Measurements from ENCODE around the gene PRAC2. TPM values are rescaled to one million over a fixed set of nuclear protein-coding genes. Genes with fewer than 3 reads are reported as not detected.

The PRAC2 gene
- total and polyA plus RNA-seq, 2 of the 8 experiments (the other 6 are each of a cell fraction or from before 2014, with no cell fraction given), result not detected

- no peak overlapping the region for H2BK15ac ChIP-seq (ENCODE audit: low read length)
- no peak overlapping the region for H2AK5ac ChIP-seq (ENCODE audit: low read depth, low read length)
- no peak overlapping the region for H3K4me2 ChIP-seq (ENCODE audit: insufficient read depth in 1 of 2, low read depth in 2 of 2, low read length in 2 of 2)
- ChIA-PET POLR2A (ENCODE audit: partially characterized antibody) (no interaction called here), CTCF (ENCODE audit: partially characterized antibody) (interaction anchor here (0.8 to 10.1 kb wide), 8 partner anchors 12 to 97 kb away, joined by 3 to 145 read pairs (median 4); partner anchors contain the start of genes PRAC1 and PRAC2)
- H3K23me2 ChIP-seq (ENCODE audit: low read depth, low read length), result no peaks in the 10 kb centered on the region
- no peak overlapping the region for H3K4ac ChIP-seq (replicated peaks; ENCODE audit: insufficient read length, low read depth, low read length)
- H3K4me3 ChIP-seq (ENCODE audit: extremely low read depth in 1 of 4, insufficient read depth in 2 of 4, low read depth in 3 of 4, low read length in 4 of 4), result no peak overlapping the region
- no peak overlapping the region for H3K18ac ChIP-seq (ENCODE audit: extremely low read depth, low read length)
- no peak overlapping the region for H2BK5ac ChIP-seq (ENCODE audit: low read depth, low read length)
- no peak overlapping the region for H3K23ac ChIP-seq (ENCODE audit: insufficient read length)
- FAIRE-seq, result no peak
- no peak overlapping the region for H3K9ac ChIP-seq (replicated peaks in 1 of 4; ENCODE audit: extremely low read depth in 1 of 4, low read depth in 3 of 4, low read length in 3 of 4)
- H3K9me3 ChIP-seq (ENCODE audit: insufficient read depth in 2 of 2, low read depth in 1 of 2, low read length in 1 of 2), result no peaks in the 10 kb centered on the region
- DNase-seq (ENCODE audit: low read depth in 1 of 2, low spot score in 2 of 2), result no peak
- H3K79me2 ChIP-seq (ENCODE audit: control insufficient read depth in 1 of 2, insufficient read depth in 2 of 2, low read length in 2 of 2), result no peaks in the 10 kb centered on the region
- H2BK20ac ChIP-seq (ENCODE audit: low read length), result no peak overlapping the region
- H3K56ac ChIP-seq (replicated peaks; ENCODE audit: insufficient read length, low read depth, low read length), result no peak overlapping the region
- peaks cover 92 to 100% (median 100%) of the 10 kb centered on the region in 4 experiments for H3K27me3 ChIP-seq (replicated peaks in 1 of 4; ENCODE audit: control insufficient read depth in 3 of 4, extremely low read depth in 1 of 4, insufficient read depth in 3 of 4, low read length in 3 of 4)
- no peak overlapping the region for H4K5ac ChIP-seq (ENCODE audit: insufficient read length, low read depth, low read length)
- no peak overlapping the region for H3K27ac ChIP-seq (ENCODE audit: low read depth, low read length)
- no peaks in the 10 kb centered on the region for H3K79me1 ChIP-seq (ENCODE audit: low read depth, low read length)
- TF ChIP-seq RNF2 (IDR thresholded peaks at IDR 0.05; ENCODE audit: borderline replicate concordance, low read depth, low read length, missing control alignments, poor library complexity, severe bottlenecking) (peak; percentile 93), EZH2 (IDR thresholded peaks at IDR 0.05; ENCODE audit: low read depth, low read length, severe bottlenecking) (peak; percentile 55), SUZ12 (IDR thresholded peaks at IDR 0.05; ENCODE audit: low read length) (peak; percentile 48), CBX8 (IDR thresholded peaks at IDR 0.05; ENCODE audit: borderline replicate concordance, low read depth, low read length) (peak; percentile 78), POLR2AphosphoS5 (IDR thresholded peaks at IDR 0.05; ENCODE audit: low read depth, low read length) (no peak)
- H3K14ac ChIP-seq (ENCODE audit: insufficient read length), result no peak overlapping the region
- peaks cover 0 to 6% (median 1%) of the 10 kb centered on the region in 4 experiments; a peak in 3 of 7 replicates for H3K4me1 ChIP-seq (replicated peaks in 1 of 4; ENCODE audit: control insufficient read depth in 3 of 4, insufficient read depth in 4 of 4, low read length in 3 of 4)
- H3K36me3 ChIP-seq (ENCODE audit: control insufficient read depth in 2 of 4, insufficient read depth in 4 of 4, low read length in 3 of 4), result peaks cover 0 to 5% (median 0%) of the 10 kb centered on the region in 4 experiments; a peak in 1 of 8 replicates
- H4K91ac ChIP-seq (replicated peaks; ENCODE audit: insufficient read length, low read length), result no peak overlapping the region
- H2BK12ac ChIP-seq (ENCODE audit: low read depth, low read length), result no peak overlapping the region
- peaks cover 10 to 32% of the 10 kb centered on the region in 2 experiments for H4K20me1 ChIP-seq (replicated peaks in 1 of 2; ENCODE audit: control insufficient read depth in 1 of 2, insufficient read depth in 2 of 2, low read length in 2 of 2)
- H2AFZ ChIP-seq (ENCODE audit: low read length), result no peak overlapping the region
- WGBS, 2 experiments (ENCODE audit: extremely low coverage in 1 of 2, insufficient coverage in 1 of 2, insufficient read length in 1 of 2, insufficient replicate concordance in 2 of 2, low coverage in 1 of 2, low lambda C conversion rate in 2 of 2, missing lambda C conversion rate in 1 of 2), result 30 to 57% methylated on average over 1 to 18 of the region's 22 CpGs
- H4K8ac ChIP-seq (ENCODE audit: extremely low read depth, insufficient read depth, low read length), result no peak overlapping the region
- no peak overlapping the region for H2BK120ac ChIP-seq (replicated peaks; ENCODE audit: low read depth, low read length)
These were observed 10.8 kb downstream of the PRAC2 start for GRCh38 chr17:48733632-48734328.

All from H1 (cell line).